Activated CD8-positive, alpha-beta T cell treated with anti-CD3 and anti-CD28 coated beads, Interleukin-2, amount 10 ng/mL, durations not matched to agents 7 days and 5 days (primary cell): ENCODE results near the gene ACO2. TPM values are rescaled to one million over a fixed set of nuclear protein-coding genes. Genes with fewer than 3 reads are reported as not detected.
"Not testable (repeated sequence)": the region's sequence is repeated elsewhere in the genome, so short reads cannot be mapped to it uniquely, and the experiment has no call there.

Experiments used
- ATAC-seq: fragments of 150-1000 bp; cut with Tn5 transposase; one replicate; pipeline ENCODE4 v1.10.0; 2021; ENCODE audit warnings: moderate library complexity
- CTCF ChIA-PET: fragments of 350-600 bp; sonication (Branson Sonifier 250); formaldehyde crosslinking; loops from one replicate; lab custom pipeline; 2021; ENCODE audit warnings: antibody characterized with exemption; lab: Charles Lee
- POLR2A ChIA-PET: fragments of 350-600 bp; sonication (Branson Sonifier 250); formaldehyde crosslinking; loops from one replicate; lab custom pipeline; 2021; ENCODE audit warnings: antibody characterized with exemption; lab: Charles Lee
- DNase-seq: peaks from one replicate; pipeline ENCODE4 v3.0.0-alpha.2; 2020
- H3K27ac Mint-ChIP-seq: one replicate; pipeline ENCODE4 v1.8.0; 2021; ENCODE audit warnings: mild to moderate bottlenecking, mixed read lengths
- H3K27me3 Mint-ChIP-seq: one replicate; pipeline ENCODE4 v1.8.0; 2021; ENCODE audit warnings: low read depth, mixed read lengths
- H3K36me3 Mint-ChIP-seq: one replicate; pipeline ENCODE4 v1.8.0; 2021; ENCODE audit warnings: low read depth, mixed read lengths
- H3K4me1 Mint-ChIP-seq: one replicate; pipeline ENCODE4 v1.8.0; 2021; ENCODE audit warnings: low read depth, mixed read lengths
- H3K4me3 Mint-ChIP-seq: one replicate; pipeline ENCODE4 v1.8.0; 2021; ENCODE audit warnings: mild to moderate bottlenecking, mixed read lengths
- H3K9me3 Mint-ChIP-seq: one replicate; pipeline ENCODE4 v1.8.0; 2022; ENCODE audit warnings: mixed read lengths; ENCODE audit not compliant: insufficient read depth
- total RNA-seq, 2 experiments: library from RNA; stranded (reverse); gene quantifications; one replicate each; pipeline ENCODE4 v1.2.3, GENCODE V29; 2021

Gene ACO2
- total RNA-seq, 2 experiments from 2014 or later = 91.8 to 97.1 TPM

DNA sequence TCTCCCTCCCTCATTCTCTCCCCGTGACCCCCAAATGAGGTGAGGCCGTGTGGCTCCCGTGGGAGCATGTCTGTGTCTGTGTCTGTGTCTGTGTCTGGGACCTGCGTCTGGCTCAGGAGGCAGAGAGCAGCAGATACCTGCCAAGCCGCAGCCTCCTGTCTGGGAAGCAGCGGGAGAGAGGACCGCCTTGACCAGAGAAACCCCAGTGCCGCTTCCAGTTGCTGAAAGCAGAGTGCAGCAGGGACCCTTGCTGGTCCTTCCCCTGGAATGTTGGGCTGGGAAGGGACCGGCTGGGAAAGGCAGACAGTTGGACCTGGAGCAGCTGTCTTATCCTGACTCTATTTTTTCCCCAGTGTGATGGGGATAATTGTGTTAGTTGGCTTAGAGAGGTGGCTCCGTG lies 92.4 kb downstream of the ACO2 start:
- Mint-ChIP-seq H3K4me1 (peaks cover 10% of the 10 kb centered on the region), H3K9me3 (no peaks in the 10 kb centered on the region), H3K4me3 (no peak overlapping the region), H3K36me3 (no peaks in the 10 kb centered on the region), H3K27me3 (peaks cover 24% of the 10 kb centered on the region), H3K27ac (no peak overlapping the region)
- DNase-seq (no peak), ATAC-seq (no peak)
- ChIA-PET POLR2A (no interaction called here), CTCF (no interaction called here)

DNA sequence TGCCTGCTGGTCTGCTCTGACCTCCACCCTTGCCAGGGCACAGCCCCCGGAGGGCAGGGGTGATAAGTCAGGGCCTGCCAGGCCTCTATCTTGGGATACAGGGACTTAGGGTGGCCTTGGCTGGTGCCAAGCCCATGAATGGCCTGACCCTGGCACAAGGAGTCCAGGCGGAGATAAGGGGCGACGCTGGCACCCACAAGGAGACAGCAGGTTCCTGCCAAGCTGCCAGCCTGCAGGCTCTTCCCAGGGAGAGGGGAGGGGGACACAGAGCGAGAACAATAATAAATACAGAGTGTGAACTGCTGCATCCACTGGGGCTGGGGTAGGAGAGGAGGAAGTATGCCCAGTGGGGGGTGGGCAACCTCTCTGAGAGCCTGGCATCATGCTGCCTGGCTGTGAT lies 92.9 kb downstream of the ACO2 start:
- H3K27me3 Mint-ChIP-seq = peaks cover 21% of the 10 kb centered on the region
- H3K9me3 Mint-ChIP-seq = no peaks in the 10 kb centered on the region
- no peak overlapping the region for H3K4me3 Mint-ChIP-seq
- DNase-seq (no peak), ATAC-seq (no peak)
- ChIA-PET CTCF (no interaction called here), POLR2A (no interaction called here)
- H3K4me1 Mint-ChIP-seq = peaks cover 10% of the 10 kb centered on the region
- H3K27ac Mint-ChIP-seq = no peak overlapping the region
- H3K36me3 Mint-ChIP-seq = no peaks in the 10 kb centered on the region

DNA sequence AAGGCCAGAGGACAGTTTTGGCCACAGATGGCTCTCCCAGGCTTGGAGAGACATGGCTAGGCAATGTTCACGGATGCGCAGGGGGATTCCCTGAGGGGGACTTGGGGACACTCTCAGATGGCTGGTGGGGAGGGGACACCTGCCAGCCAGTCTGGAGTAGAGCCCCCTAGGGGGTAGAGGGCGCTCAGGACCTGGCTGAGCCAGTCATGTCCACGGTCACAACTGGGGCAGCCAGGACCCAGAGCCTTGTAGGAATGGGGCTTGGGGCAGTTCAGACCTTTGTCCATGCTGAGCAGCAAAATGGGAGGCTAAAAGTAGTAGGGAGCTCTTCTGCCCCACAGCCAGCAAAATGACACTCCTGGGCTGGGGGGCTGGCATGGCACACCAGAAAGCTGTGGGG lies 93.5 kb downstream of the ACO2 start:
- Mint-ChIP-seq H3K9me3 (no peaks in the 10 kb centered on the region), H3K27ac (no peak overlapping the region), H3K36me3 (no peaks in the 10 kb centered on the region), H3K4me1 (peaks cover 7% of the 10 kb centered on the region), H3K27me3 (peaks cover 19% of the 10 kb centered on the region), H3K4me3 (no peak overlapping the region)
- ChIA-PET CTCF (no interaction called here), POLR2A (interaction anchor here (1.0 kb wide), 1 partner anchor 27 kb away, joined by 3 read pairs; the partner anchor contains the start of gene PMM1)
- ATAC-seq (no peak), DNase-seq (no peak)

DNA sequence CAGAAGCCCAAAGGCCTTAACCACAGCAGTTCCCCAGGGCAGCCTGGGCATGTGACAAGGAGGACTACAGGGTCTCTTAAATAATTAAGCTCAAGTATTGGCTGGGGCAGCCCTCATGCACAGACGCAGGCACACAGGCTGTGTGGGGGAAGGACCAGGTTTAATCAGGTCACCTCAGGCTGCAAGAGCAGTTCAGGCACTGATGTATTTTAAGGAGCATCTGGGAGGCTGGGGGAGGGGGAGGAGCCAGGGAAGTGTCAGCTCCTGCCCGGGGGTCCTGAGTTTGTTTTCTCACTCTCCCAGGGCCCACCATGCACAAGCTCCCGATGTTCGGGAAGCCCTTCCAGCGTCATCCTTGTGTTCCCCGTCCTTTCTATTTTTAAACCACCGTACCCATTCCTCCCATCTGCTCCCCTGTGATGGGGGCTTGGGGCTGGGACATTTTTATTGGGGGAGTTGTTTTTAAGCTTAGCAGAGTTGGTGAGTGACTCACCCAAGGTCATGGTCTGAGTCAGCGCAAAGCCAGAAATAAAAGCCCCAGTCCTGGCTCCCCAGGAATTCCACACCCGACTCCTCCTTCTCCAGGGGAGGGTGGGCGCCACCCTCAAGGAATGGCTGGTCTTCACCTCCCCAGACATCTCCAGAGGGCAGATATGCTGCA lies 94.3 kb downstream of the ACO2 start:
- no peak overlapping the region for H3K4me3 Mint-ChIP-seq
- POLR2A ChIA-PET = interaction anchor here (1.0 kb wide), 1 partner anchor 27 kb away, joined by 3 read pairs; the partner anchor contains the start of gene PMM1
- no peak overlapping the region for H3K27ac Mint-ChIP-seq

DNA sequence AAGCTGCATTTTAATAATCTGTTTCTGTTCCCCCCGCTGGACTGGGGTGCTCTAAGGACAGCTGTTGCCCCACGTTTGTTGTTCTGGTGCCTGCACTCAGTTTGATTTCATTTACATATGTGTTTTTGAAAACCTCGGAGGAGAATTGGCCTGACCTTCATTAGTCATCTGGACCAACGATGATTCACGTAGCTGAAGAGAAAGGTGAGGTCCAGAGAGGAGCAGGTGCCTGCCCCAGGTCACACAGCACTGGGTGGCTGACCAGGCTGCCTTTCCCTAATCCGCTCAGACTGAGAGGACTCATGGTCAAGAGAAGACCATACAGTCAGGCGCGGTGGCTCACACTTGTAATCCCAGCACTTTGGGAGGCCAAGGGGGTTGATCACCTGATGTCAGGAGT lies 95.6 kb downstream of the ACO2 start:
- POLR2A ChIA-PET = interaction anchor here (1.8 kb wide), 1 partner anchor 25 kb away, joined by 4 read pairs; the partner anchor contains the start of gene PMM1
- CTCF ChIA-PET = interaction anchor here (1.3 kb wide), 1 partner anchor 161 kb away, joined by 3 read pairs; no protein-coding TSS in a partner anchor
- Mint-ChIP-seq H3K27me3 (peaks cover 21% of the 10 kb centered on the region), H3K27ac (no peak overlapping the region), H3K4me1 (peaks cover 4% of the 10 kb centered on the region), H3K36me3 (no peaks in the 10 kb centered on the region), H3K4me3 (no peak overlapping the region), H3K9me3 (no peaks in the 10 kb centered on the region)
- no peak for ATAC-seq
- no peak for DNase-seq

More for the DNA sequence above, 94.3 kb downstream of the ACO2 start:
- DNase-seq = no peak
- Mint-ChIP-seq H3K27me3 (peaks cover 21% of the 10 kb centered on the region), H3K36me3 (no peaks in the 10 kb centered on the region), H3K4me1 (peaks cover 4% of the 10 kb centered on the region), H3K9me3 (no peaks in the 10 kb centered on the region)
- CTCF ChIA-PET = no interaction called here
- no peak for ATAC-seq

GRCh38 chr22:41565403-41566054 lies 96.6 kb downstream of the ACO2 start:
- no peak overlapping the region for H3K27ac Mint-ChIP-seq
- no peaks in the 10 kb centered on the region for H3K36me3 Mint-ChIP-seq
- CTCF ChIA-PET = interaction anchor here (0.8 to 1.3 kb wide), 2 partner anchors 48 to 162 kb away, joined by 3 read pairs; no protein-coding TSS in a partner anchor
- H3K4me3 Mint-ChIP-seq = no peak overlapping the region
- DNase-seq (peak; percentile 45), ATAC-seq (peak; percentile 72)
- peaks cover 15% of the 10 kb centered on the region for H3K27me3 Mint-ChIP-seq
- no peaks in the 10 kb centered on the region for H3K9me3 Mint-ChIP-seq
- H3K4me1 Mint-ChIP-seq = peaks cover 4% of the 10 kb centered on the region
- POLR2A ChIA-PET = interaction anchor here (0.6 to 1.8 kb wide), 3 partner anchors 22 to 56 kb away, joined by 3 to 4 read pairs (median 3); partner anchors contain the start of genes DESI1, PMM1 and XRCC6

DNA sequence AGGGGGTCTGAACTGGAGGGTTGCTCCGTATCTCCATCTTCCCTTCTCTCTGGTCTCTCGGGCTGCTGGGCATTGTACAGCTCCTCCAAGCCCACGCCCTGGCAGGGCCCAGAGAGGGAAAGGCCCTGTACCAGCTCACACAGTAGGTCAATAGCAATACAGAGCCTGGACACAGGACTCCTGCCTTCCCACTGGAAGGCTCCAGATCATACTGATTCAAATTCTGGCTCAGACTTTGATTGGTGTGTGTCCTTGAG lies 98.5 kb downstream of the ACO2 start:
- DNase-seq (no peak), ATAC-seq (no peak)
- ChIA-PET CTCF (interaction anchor here (1.9 kb wide), 2 partner anchors 10 to 30 kb away, joined by 5 to 7 read pairs; no protein-coding TSS in a partner anchor), POLR2A (no interaction called here)
- Mint-ChIP-seq H3K9me3 (no peaks in the 10 kb centered on the region), H3K4me3 (no peak overlapping the region), H3K27me3 (peaks cover 7% of the 10 kb centered on the region), H3K27ac (no peak overlapping the region), H3K36me3 (no peaks in the 10 kb centered on the region), H3K4me1 (peaks cover 4% of the 10 kb centered on the region)

DNA sequence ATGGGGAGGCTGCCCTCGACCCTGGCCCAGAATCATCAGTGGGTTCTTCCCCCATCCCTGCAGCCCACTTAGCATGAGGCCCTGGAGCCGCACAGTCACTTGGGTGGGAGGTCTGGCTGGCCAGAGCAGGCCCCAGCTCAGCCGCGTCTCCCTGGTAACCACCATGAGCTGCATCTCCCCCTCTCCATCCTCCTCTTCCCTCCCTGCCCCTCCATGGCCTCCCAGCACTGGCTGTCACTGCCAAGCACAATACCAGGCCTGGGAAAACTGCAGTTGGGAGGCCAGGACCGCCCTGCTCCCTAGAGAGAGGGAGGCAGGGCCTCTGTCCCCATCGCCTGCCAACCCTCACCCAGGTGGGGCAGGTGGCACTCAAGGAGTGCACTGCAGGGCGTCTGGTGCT lies 99.9 kb downstream of the ACO2 start:
- DNase-seq (no peak), ATAC-seq (no peak)
- Mint-ChIP-seq H3K9me3 (no peaks in the 10 kb centered on the region), H3K4me3 (no peak overlapping the region), H3K4me1 (peaks cover 4% of the 10 kb centered on the region), H3K36me3 (no peaks in the 10 kb centered on the region), H3K27me3 (peaks cover 3% of the 10 kb centered on the region), H3K27ac (no peak overlapping the region)
- POLR2A ChIA-PET = no interaction called here
- CTCF ChIA-PET = interaction anchor here (1.9 kb wide), 1 partner anchor 8 kb away, joined by 7 read pairs; no protein-coding TSS in a partner anchor

- ATAC-seq = no peak
- no peaks in the 10 kb centered on the region for H3K36me3 Mint-ChIP-seq
- CTCF ChIA-PET = no interaction called here
Measured at GRCh38 chr22:41570221-41570620, 101.3 kb downstream of the ACO2 start.

GRCh38 chr22:41571786-41572185 lies 102.9 kb downstream of the ACO2 start:
- DNase-seq (no peak), ATAC-seq (no peak)
- no peak overlapping the region for H3K27ac Mint-ChIP-seq
- H3K4me1 Mint-ChIP-seq = no peaks in the 10 kb centered on the region
- peaks cover 2% of the 10 kb centered on the region for H3K36me3 Mint-ChIP-seq
- POLR2A ChIA-PET = interaction anchor here (2.6 kb wide), 1 partner anchor 18 kb away, joined by 11 read pairs; the partner anchor contains the start of gene PMM1
- H3K9me3 Mint-ChIP-seq = no peaks in the 10 kb centered on the region
- CTCF ChIA-PET = interaction anchor here (0.9 kb wide), 1 partner anchor 95 kb away, joined by 4 read pairs; no protein-coding TSS in a partner anchor
- H3K27me3 Mint-ChIP-seq = peaks cover 3% of the 10 kb centered on the region
- H3K4me3 Mint-ChIP-seq = no peak overlapping the region

More at GRCh38 chr22:41570221-41570620, 101.3 kb downstream of the ACO2 start:
- peaks cover 3% of the 10 kb centered on the region for H3K27me3 Mint-ChIP-seq
- H3K9me3 Mint-ChIP-seq = no peaks in the 10 kb centered on the region
- H3K27ac Mint-ChIP-seq = no peak overlapping the region
- H3K4me1 Mint-ChIP-seq = peaks cover 4% of the 10 kb centered on the region
- H3K4me3 Mint-ChIP-seq = no peak overlapping the region
- DNase-seq = no peak
- POLR2A ChIA-PET = interaction anchor here (1.2 to 2.6 kb wide), 2 partner anchors 19 to 51 kb away, joined by 3 to 11 read pairs; partner anchors contain the start of genes DESI1, PMM1 and XRCC6

DNA sequence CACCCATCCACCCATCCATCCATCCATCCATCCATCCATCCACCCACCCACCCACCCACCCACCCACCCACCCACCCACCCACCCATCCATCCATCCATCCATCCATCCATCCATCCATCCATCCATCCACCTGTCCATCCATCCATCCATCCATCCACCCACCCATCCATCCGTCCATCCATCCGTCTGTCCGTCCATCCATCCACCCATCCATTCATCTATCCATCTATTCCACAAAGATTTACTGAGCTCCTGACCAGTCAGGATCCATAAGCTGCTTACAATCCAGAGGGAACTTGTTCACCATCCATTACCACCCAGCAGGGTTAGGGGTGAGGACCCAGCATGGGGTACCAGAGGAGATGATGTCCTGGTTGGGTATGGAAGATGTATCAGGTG lies 103.4 kb downstream of the ACO2 start:
- POLR2A ChIA-PET, H3K27ac Mint-ChIP-seq: not testable (repeated sequence)

DNA sequence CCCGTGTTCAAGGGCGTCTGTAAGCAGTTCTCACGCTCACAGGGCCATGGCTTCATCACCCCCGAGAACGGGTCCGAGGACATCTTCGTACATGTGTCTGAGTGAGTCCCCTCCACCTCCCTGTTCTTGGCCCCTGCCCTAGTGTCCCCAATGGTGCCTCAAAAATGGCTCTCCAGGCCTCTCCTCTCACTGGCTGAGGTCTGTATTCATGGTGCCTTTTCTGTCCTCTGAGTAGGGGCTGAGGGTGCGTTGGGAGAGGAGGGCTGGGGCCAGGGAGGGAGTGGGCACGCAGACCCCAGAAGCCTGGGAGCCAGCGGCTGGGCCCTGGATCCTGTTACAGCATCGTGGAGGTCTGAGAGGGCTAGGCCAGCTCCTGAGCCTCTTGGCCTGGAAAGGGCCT lies 104.8 kb downstream of the ACO2 start:
- ATAC-seq (no peak), DNase-seq (no peak)
- CTCF ChIA-PET = no interaction called here
- Mint-ChIP-seq H3K9me3 (no peaks in the 10 kb centered on the region), H3K36me3 (peaks cover 6% of the 10 kb centered on the region), H3K27ac (no peak overlapping the region), H3K4me1 (no peaks in the 10 kb centered on the region), H3K4me3 (no peak overlapping the region), H3K27me3 (no peaks in the 10 kb centered on the region)
- POLR2A ChIA-PET = no interaction called here

More for the DNA sequence above, 103.4 kb downstream of the ACO2 start:
- not testable (repeated sequence) for ATAC-seq, H3K36me3 Mint-ChIP-seq, H3K4me3 Mint-ChIP-seq, H3K4me1 Mint-ChIP-seq, H3K27me3 Mint-ChIP-seq, DNase-seq, H3K9me3 Mint-ChIP-seq
- CTCF ChIA-PET = interaction anchor here (0.9 kb wide), 1 partner anchor 169 kb away, joined by 3 read pairs; no protein-coding TSS in a partner anchor
